ENCODE data around the gene GPR142.
"Not testable (repeated sequence)": the region's sequence is repeated elsewhere in the genome, so short reads cannot be mapped to it uniquely, and the experiment has no call there.

The GPR142 gene

DNA sequence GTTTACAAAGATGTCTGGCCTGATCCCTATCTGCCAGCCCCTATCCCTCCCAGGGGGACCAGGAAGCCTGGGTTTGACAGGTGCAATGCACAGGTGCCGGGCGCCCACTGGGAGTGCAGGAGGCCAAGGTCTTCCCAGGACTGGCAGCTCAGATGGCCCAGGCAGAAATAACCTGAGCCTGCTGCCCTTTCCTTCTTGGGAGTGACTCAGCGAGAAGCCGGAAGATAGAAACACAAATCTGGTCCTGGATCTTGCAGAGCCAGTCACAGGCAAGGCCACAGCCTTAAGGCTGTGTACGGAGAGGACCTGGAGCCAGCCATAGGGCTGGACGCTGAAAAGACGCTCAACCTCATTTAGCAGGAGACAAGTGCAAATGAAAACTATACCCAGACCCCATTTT, 27.7 kb downstream of the GPR142 start:
- DNase-seq = no peak

DNA sequence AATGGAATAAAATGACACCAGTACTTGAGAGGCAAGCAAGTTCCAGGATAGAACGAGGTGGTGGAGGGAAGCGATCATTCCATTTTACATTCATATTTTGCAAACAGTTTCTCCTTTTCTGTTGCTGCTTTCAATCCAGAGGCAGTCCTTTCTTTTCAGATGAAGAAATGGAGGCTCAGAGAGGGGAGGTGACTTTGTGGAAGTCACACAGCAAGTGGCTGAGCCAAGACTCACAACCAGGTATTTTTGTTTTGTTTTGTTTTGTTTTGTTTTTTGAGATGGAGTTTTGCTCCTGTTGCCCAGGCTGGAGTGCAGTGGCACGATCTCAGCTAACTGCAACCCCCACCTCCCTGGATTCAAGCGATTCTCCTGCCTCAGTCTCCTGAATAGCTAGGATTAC, 29.3 kb downstream of the GPR142 start:
- no peak for DNase-seq

- no peak for DNase-seq
Measured at GRCh38 chr17:74402048-74402447, 34.7 kb downstream of the GPR142 start.

- no peak for DNase-seq
Measured at GRCh38 chr17:74403512-74404137, 36.3 kb downstream of the GPR142 start.

- no peak for DNase-seq
Measured at GRCh38 chr17:74404218-74404617, 36.9 kb downstream of the GPR142 start.

GRCh38 chr17:74404789-74405188, 37.5 kb downstream of the GPR142 start:
- no peak for DNase-seq

GRCh38 chr17:74405311-74405710, 38.0 kb downstream of the GPR142 start:
- DNase-seq = not testable (repeated sequence)

DNA sequence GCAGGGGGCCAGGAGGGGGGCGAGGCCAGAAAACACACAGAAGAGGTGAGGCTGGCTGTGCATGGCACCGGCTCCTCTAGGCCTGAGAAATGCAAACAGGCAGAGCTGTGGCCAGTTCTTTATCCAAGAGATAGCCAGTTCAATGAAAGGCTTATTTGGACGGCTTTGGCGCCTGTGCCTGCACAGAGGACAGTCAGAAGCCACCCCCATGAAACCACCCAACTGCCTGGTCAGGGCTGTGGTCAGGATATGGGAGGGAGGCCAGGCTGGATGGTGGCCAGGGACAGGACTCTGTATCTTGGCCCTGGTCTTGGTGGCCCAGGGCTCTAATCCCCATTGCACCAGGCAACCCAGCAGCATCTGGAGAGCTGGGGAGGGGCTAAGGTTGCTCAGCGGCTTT, 40.1 kb downstream of the GPR142 start:
- DNase-seq = no peak

GRCh38 chr17:74408262-74408661, 41.0 kb downstream of the GPR142 start:
- no peak for DNase-seq

- DNase-seq = no peak
Measured at GRCh38 chr17:74408815-74409214, 41.5 kb downstream of the GPR142 start.

DNA sequence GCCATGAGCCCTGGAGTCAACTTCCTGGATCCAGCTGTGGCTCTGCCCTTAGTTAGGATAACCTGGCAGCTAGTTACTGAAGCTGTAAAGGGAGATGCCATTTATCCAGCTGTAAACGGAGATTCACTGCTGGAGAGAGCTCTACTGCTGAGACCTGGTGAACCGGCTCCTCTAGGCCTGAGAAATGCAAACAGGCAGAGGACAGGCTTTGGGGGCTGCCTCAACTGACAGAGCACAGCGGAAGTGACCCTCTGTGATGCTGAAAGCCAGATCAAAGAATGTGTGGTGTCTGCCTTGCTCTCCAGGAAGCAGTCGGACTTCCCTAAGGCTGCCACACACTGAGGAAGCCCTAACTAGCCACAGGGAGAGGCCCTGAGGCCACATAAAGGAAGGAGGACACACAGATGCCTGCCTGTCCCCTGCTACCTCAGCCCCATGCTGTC, 42.7 kb downstream of the GPR142 start:
- DNase-seq = no peak

GRCh38 chr17:74412581-74412980, 45.3 kb downstream of the GPR142 start:
- no peak for DNase-seq

GRCh38 chr17:74413491-74413890, 46.2 kb downstream of the GPR142 start:
- no peak for DNase-seq

GRCh38 chr17:74414510-74414909, 47.2 kb downstream of the GPR142 start:
- no peak for DNase-seq

DNA sequence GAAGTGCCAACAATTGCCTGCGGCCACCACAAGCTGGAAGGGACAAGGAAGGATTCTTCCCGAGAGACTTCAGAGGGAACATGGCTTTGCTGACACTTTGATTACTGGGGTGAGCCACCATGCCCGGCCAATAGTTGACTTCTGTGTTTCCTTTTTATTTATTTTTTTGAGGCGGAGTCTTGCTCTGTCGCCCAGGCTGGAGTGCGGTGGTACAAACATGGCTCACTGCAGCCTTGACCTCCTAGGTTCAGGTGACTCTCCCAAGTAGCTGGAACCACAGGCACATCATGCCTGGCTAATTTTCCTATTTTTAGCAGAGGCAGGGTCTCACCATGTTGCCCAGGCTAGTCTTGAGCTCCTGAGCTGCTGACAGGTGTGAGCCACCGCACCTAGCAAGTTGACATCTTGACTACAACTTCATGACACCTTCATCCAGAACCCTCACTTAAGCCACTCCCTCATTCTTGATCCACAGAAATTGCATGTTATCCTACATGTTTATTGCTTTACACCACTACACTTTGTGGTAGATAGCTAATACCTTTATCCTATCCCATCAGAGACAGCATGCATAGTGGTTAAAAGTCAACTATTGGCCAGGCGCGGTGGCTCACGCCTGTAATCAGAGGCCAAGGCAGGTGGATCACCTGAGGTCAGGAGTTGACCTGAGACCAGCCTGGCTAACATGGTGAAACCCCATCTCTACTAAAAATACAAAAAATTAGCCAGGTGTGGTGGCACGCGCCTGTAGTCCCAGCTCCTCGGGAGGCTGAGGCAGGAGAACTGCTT, 48.5 kb downstream of the GPR142 start:
- no peak for DNase-seq

- DNase-seq = no peak
Measured at GRCh38 chr17:74417178-74418045, 50.1 kb downstream of the GPR142 start.

DNA sequence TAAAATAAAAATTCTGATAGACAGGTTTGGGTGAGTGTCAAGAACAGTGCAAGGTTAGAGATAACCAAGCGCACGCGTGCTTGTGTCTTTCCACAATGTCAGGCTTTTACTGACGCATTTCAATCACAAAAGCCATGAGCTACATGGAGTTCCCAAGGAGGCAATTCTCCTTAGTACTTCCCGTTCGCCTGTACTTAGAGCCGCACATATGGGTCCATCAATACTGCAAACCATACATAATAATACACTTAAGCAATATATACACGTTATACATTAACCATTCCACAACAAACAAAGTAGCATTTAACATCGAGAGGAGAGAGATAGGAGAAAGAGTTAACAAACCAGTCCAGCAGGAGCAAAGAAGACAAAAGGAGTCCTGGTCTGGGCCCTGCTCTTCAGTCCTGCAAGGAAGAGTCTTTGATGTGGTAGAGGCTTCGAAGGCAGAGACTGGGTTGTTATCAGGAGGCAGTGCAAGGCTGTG, 52.7 kb downstream of the GPR142 start:
- DNase-seq = no peak

Measured in NCI-H1694 (cell line).